PC-3 (cell line): Measurements from ENCODE around the gene ABTB2. TPM values are rescaled to one million over a fixed set of nuclear protein-coding genes. Genes with fewer than 3 reads are reported as not detected.

ENCODE experiments used
- ATAC-seq: fragments of 200-7000 bp; cut with Tn5 transposase; 2 replicates; pipeline ENCODE4 v1.9.1; 2020; ENCODE audit warnings: mild to moderate bottlenecking, moderate library complexity
- BruUV-seq: library from RNA; stranded (reverse); fragments of 400-500 nt; replicated peaks from 2 replicates; lab custom pipeline; 2021; lab: Mats Ljungman, UMichigan
- CTCF ChIA-PET: fragments of 300-600 bp; sonication (Branson Sonifier 250); formaldehyde crosslinking; loops from one replicate; lab custom pipeline; 2022; ENCODE audit warnings: antibody characterized with exemption; lab: Charles Lee
- POLR2A ChIA-PET: fragments of 300-600 bp; sonication (Branson Sonifier 250); formaldehyde crosslinking; loops from one replicate; lab custom pipeline; 2022; ENCODE audit warnings: antibody characterized with exemption; ENCODE audit not compliant: unreplicated experiment; lab: Charles Lee
- DNase-seq: peaks from one replicate; pipeline ENCODE4 v3.0.0-alpha.2; 2015
- H2AFZ ChIP-seq: fragments of 300-600 bp; sonication (generic); 2 replicates; pipeline ENCODE4 v1.6.0; 2016; ENCODE audit warnings: antibody characterized with exemption, low read length
- H3F3A ChIP-seq: fragments of 300-600 bp; sonication (generic); one replicate; pipeline ENCODE4 v1.6.0; 2017; ENCODE audit warnings: antibody characterized with exemption, low read length, control low read depth, mild to moderate bottlenecking; ENCODE audit not compliant: unreplicated experiment
- H3K27ac ChIP-seq: fragments of 300-600 bp; sonication (generic); 2 replicates; pipeline ENCODE4 v1.5.1; 2016; ENCODE audit warnings: mild to moderate bottlenecking, low read length
- H3K27me3 ChIP-seq: fragments of 300-600 bp; sonication (generic); 2 replicates; pipeline ENCODE4 v1.6.1; 2016; ENCODE audit warnings: low read length, mixed read lengths
- H3K36me3 ChIP-seq: fragments of 300-600 bp; sonication (generic); 2 replicates; pipeline ENCODE4 v1.6.1; 2016; ENCODE audit warnings: low read depth, mixed run types, low read length, mixed read lengths
- H3K4me1 ChIP-seq: fragments of 300-600 bp; sonication (generic); 2 replicates; pipeline ENCODE4 v1.5.1; 2016; ENCODE audit warnings: low read length; ENCODE audit not compliant: insufficient read depth
- H3K4me2 ChIP-seq: fragments of 300-600 bp; sonication (generic); 2 replicates; pipeline ENCODE4 v1.6.0; 2016; ENCODE audit warnings: low read length
- H3K4me3 ChIP-seq: fragments of 300-600 bp; sonication (generic); 2 replicates; pipeline ENCODE4 v1.5.1; 2016; ENCODE audit warnings: mild to moderate bottlenecking, low read length, mixed read lengths
- H3K79me2 ChIP-seq: fragments of 300-600 bp; sonication (generic); 2 replicates; pipeline ENCODE4 v1.6.1; 2017; ENCODE audit warnings: low read length, mixed read lengths
- H3K9ac ChIP-seq: fragments of 300-600 bp; sonication (generic); 2 replicates; pipeline ENCODE4 v1.6.0; 2016; ENCODE audit warnings: mild to moderate bottlenecking, low read length
- H3K9me2 ChIP-seq: fragments of 300-600 bp; sonication (generic); replicated peaks from 2 replicates; pipeline ENCODE4 v1.6.1; 2016; ENCODE audit warnings: mixed run types, low read length, mixed read lengths
- H3K9me3 ChIP-seq: fragments of 300-600 bp; sonication (generic); 2 replicates; pipeline ENCODE4 v1.6.1; 2016; ENCODE audit warnings: low read length, mixed read lengths
- H4K20me1 ChIP-seq: fragments of 300-600 bp; sonication (generic); 2 replicates; pipeline ENCODE4 v1.6.1; 2016; ENCODE audit warnings: low read length, mixed read lengths
- CTCF ChIP-seq: fragments of 300-600 bp; sonication (generic); conservative IDR thresholded peaks from 2 replicates; pipeline ENCODE4 v1.5.1; 2017; ENCODE audit warnings: antibody characterized with exemption, low read depth, mild to moderate bottlenecking, low read length
- EZH2 ChIP-seq: fragments of 300-600 bp; sonication (generic); IDR thresholded peaks from one replicate; pipeline ENCODE4 v1.6.1; 2017; ENCODE audit warnings: antibody characterized with exemption, mild to moderate bottlenecking, low read length; ENCODE audit not compliant: unreplicated experiment
- EZH2phosphoT487 ChIP-seq: fragments of 300-600 bp; sonication (generic); IDR thresholded peaks from 2 replicates; pipeline ENCODE4 v1.6.1; 2018; ENCODE audit warnings: mild to moderate bottlenecking, antibody characterized with exemption, low read length, borderline replicate concordance
- intact Hi-C: fragments of 100-400 bp; cut with micrococcal nuclease; formaldehyde crosslinking; loops from 2 replicates; pipeline ENCODE4 v1.9.0; 2023
- total RNA-seq: library from RNA; depleted of rRNA; stranded (reverse); fragments of >200 nt; gene quantifications from 2 replicates; pipeline ENCODE4 v1.2.3, GENCODE V29; 2014

Gene ABTB2
- total RNA-seq, 1 experiment from 2014 or later: 5.2 TPM

DNA sequence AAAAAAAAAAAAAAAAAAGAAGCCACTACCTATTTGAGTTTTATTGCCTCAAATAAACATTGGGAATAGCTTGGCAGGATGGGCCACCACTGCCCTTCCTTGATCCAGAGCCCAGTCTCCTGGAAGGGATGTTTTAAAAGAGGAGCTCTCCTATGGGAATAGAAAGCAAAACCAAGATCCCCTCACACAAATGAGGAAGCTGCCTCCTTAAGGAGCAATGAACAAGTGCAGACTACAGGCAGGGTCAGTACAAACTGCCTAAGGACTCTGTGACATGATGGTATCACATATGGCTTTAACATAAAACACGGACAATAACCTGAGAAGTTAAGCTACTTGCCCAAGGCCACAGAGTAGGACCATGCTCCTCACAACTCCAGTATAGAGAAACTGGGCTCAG is 131.6 kb downstream of the ABTB2 start:
- H3F3A ChIP-seq: no peaks in the 10 kb centered on the region
- intact Hi-C loops: no loop called here
- H3K4me3 ChIP-seq: no peak overlapping the region
- H3K4me2 ChIP-seq: no peak overlapping the region
- ChIA-PET POLR2A (no interaction called here), CTCF (no interaction called here)
- no peak overlapping the region for H3K27ac ChIP-seq
- DNase-seq: no peak
- no peak overlapping the region for H3K9ac ChIP-seq
- BruUV-seq: no TSS peak
- TF ChIP-seq EZH2 (no peak), EZH2phosphoT487 (no peak), CTCF (no peak)
- no peak overlapping the region for H2AFZ ChIP-seq
- H3K9me3 ChIP-seq: no peaks in the 10 kb centered on the region
- H3K4me1 ChIP-seq: peaks cover 19% of the 10 kb centered on the region
- ATAC-seq: peak; percentile 42; the same call in 1 of the 2 replicates
- no peaks in the 10 kb centered on the region for H3K79me2 ChIP-seq
- H4K20me1 ChIP-seq: no peaks in the 10 kb centered on the region
- no peaks in the 10 kb centered on the region for H3K27me3 ChIP-seq
- H3K9me2 ChIP-seq: no peaks in the 10 kb centered on the region
- no peaks in the 10 kb centered on the region for H3K36me3 ChIP-seq

DNA sequence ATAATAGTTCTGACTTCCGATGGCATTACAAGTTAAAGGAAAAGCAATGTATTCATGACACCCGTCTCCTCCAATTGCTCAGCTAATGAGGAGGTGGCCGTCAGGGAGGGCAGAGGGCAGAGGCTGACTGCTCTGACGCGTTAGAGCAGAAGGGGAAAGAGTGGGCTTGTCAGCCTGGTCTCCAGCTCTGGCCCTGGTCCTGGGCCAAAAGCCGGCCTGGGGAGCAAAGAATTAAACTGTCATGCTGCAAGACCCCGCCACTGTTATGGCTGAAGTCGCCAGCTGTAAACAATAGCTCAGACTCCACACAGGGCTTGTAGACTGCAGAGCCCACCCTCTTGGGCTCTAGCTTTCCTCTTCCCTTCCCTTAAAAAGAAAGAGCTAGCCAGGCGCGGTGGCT is 132.7 kb downstream of the ABTB2 start:
- H3K27me3 ChIP-seq: no peaks in the 10 kb centered on the region
- no peaks in the 10 kb centered on the region for H4K20me1 ChIP-seq
- ATAC-seq: no peak
- no TSS peak for BruUV-seq
- DNase-seq: no peak
- H3K79me2 ChIP-seq: no peaks in the 10 kb centered on the region
- ChIA-PET POLR2A (no interaction called here), CTCF (interaction anchor here (0.6 kb wide), 1 partner anchor 51 kb away, joined by 7 read pairs; no protein-coding TSS in a partner anchor)
- H3K4me2 ChIP-seq: no peak overlapping the region
- H3F3A ChIP-seq: no peaks in the 10 kb centered on the region
- TF ChIP-seq EZH2 (no peak), CTCF (no peak), EZH2phosphoT487 (no peak)
- no peak overlapping the region for H3K4me3 ChIP-seq
- no peaks in the 10 kb centered on the region for H3K9me3 ChIP-seq
- no peak overlapping the region for H3K9ac ChIP-seq
- no peaks in the 10 kb centered on the region for H3K36me3 ChIP-seq
- H3K27ac ChIP-seq: no peak overlapping the region
- no peak overlapping the region for H2AFZ ChIP-seq
- H3K9me2 ChIP-seq: no peaks in the 10 kb centered on the region
- intact Hi-C loops: no loop called here
- peaks cover 19% of the 10 kb centered on the region for H3K4me1 ChIP-seq

GRCh38 chr11:34224434-34224966 is 133.3 kb downstream of the ABTB2 start:
- ATAC-seq (no peak), DNase-seq (no peak)
- no peaks in the 10 kb centered on the region for H3K79me2 ChIP-seq
- no TSS peak for BruUV-seq
- intact Hi-C loops: no loop called here
- TF ChIP-seq EZH2: no peak
- TF ChIP-seq EZH2phosphoT487: no peak
- no peak for TF ChIP-seq CTCF
- no peaks in the 10 kb centered on the region for H3K36me3 ChIP-seq
- no peaks in the 10 kb centered on the region for H3K9me3 ChIP-seq
- H3K27me3 ChIP-seq: no peaks in the 10 kb centered on the region
- no peak overlapping the region for H3K4me3 ChIP-seq
- H4K20me1 ChIP-seq: no peaks in the 10 kb centered on the region
- H3F3A ChIP-seq: no peaks in the 10 kb centered on the region
- H3K9ac ChIP-seq: no peak overlapping the region
- H3K27ac ChIP-seq: no peak overlapping the region
- no peak overlapping the region for H3K4me2 ChIP-seq
- ChIA-PET CTCF (interaction anchor here (0.6 kb wide), 1 partner anchor 51 kb away, joined by 7 read pairs; no protein-coding TSS in a partner anchor), POLR2A (interaction anchor here (0.6 kb wide), 1 partner anchor 84 kb away, joined by 4 read pairs; no protein-coding TSS in a partner anchor)
- H3K4me1 ChIP-seq: peaks cover 19% of the 10 kb centered on the region
- H2AFZ ChIP-seq: no peak overlapping the region
- H3K9me2 ChIP-seq: no peaks in the 10 kb centered on the region
